ENCODE data around the gene AGBL4. TPM values are rescaled to one million over a fixed set of nuclear protein-coding genes. Genes with fewer than 3 reads are reported as not detected.
"Not testable (repeated sequence)": the region's sequence is repeated elsewhere in the genome, so short reads cannot be mapped to it uniquely, and the experiment has no call there.

Gene AGBL4
- total RNA-seq, 1 donor from 2014 or later = not detected

DNA sequence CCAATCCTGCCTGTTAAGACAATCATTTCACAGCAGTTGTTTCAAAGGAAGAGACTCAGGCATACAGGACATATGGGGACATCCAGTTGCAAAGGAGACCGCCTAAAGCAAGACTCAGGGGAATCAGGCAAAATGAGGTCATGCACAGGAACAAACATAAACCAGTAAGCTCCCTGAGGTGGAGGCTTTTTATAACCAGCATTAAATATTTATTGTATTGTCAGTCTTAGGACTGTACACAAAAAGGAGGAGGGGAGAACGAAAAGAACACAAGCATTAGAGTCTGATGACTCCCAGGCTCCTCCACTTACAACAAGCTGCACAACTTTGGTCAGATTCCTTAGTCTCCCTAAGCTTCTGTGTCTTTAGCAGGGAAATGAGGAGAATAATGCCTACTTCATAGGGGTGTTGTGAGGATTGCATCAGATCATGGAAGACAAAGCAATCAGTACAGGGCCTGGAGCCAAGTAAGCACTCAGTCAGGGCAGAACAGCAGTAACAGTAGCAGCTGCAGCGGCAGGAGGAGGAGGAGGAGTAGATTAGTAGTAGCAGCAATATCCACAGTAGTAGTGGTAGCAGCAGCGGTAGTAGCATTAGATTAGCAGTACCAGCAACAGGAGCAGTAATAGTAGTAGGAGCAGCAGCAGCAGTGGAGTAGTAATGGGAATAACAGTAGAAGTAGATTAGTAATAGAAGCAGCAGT is 1497.6 kb downstream of the AGBL4 start:
- Mint-ChIP-seq H3K4me3 (ENCODE audit: unreplicated experiment) (no peak overlapping the region), H3K9me3 (ENCODE audit: unreplicated experiment) (no peaks in the 10 kb centered on the region), H3K36me3 (ENCODE audit: unreplicated experiment) (no peaks in the 10 kb centered on the region), H3K4me1 (ENCODE audit: unreplicated experiment) (no peaks in the 10 kb centered on the region), H3K27ac (ENCODE audit: unreplicated experiment) (no peak overlapping the region), H3K27me3 (ENCODE audit: unreplicated experiment) (peaks cover 4% of the 10 kb centered on the region)
- TF ChIP-seq, protein P1, sequence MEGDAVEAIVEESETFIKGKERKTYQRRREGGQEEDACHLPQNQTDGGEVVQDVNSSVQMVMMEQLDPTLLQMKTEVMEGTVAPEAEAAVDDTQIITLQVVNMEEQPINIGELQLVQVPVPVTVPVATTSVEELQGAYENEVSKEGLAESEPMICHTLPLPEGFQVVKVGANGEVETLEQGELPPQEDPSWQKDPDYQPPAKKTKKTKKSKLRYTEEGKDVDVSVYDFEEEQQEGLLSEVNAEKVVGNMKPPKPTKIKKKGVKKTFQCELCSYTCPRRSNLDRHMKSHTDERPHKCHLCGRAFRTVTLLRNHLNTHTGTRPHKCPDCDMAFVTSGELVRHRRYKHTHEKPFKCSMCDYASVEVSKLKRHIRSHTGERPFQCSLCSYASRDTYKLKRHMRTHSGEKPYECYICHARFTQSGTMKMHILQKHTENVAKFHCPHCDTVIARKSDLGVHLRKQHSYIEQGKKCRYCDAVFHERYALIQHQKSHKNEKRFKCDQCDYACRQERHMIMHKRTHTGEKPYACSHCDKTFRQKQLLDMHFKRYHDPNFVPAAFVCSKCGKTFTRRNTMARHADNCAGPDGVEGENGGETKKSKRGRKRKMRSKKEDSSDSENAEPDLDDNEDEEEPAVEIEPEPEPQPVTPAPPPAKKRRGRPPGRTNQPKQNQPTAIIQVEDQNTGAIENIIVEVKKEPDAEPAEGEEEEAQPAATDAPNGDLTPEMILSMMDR (IDR thresholded peaks at IDR 0.05) = no peak
- no peak for DNase-seq (ENCODE audit: extremely low spot score, unreplicated experiment)

- H3K27me3 Mint-ChIP-seq (ENCODE audit: unreplicated experiment) = peaks cover 4% of the 10 kb centered on the region
- H3K27ac Mint-ChIP-seq (ENCODE audit: unreplicated experiment) = no peak overlapping the region
- no peak overlapping the region for H3K4me3 Mint-ChIP-seq (ENCODE audit: unreplicated experiment)
- TF ChIP-seq, protein P1 (IDR thresholded peaks at IDR 0.05) = no peak
- H3K36me3 Mint-ChIP-seq (ENCODE audit: unreplicated experiment) = no peaks in the 10 kb centered on the region
- no peaks in the 10 kb centered on the region for H3K9me3 Mint-ChIP-seq (ENCODE audit: unreplicated experiment)
- DNase-seq (ENCODE audit: extremely low spot score, unreplicated experiment) = no peak
- no peaks in the 10 kb centered on the region for H3K4me1 Mint-ChIP-seq (ENCODE audit: unreplicated experiment)
Measured at GRCh38 chr1:48524892-48525467, 1498.8 kb downstream of the AGBL4 start.

DNA sequence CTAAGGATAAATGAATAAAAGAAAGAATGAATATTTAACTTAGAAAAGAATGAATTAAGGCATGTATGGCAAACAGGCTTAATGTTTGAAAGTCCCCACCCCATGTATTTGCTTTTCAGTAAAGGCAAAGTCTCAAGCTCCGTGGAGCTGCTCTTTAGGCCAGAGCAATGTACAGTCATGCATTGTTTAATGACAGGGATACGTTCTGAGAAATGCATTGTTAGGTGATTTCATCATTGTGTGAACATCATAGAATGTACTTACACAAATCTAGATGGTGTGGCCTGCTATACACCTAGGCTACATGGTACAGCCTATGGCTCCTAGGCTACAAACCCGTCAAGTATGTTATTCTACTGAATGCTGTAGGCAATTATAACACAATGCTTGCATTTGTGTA is 1500.2 kb downstream of the AGBL4 start:
- H3K27me3 Mint-ChIP-seq (ENCODE audit: unreplicated experiment) = peaks cover 4% of the 10 kb centered on the region
- no peaks in the 10 kb centered on the region for H3K4me1 Mint-ChIP-seq (ENCODE audit: unreplicated experiment)

DNA sequence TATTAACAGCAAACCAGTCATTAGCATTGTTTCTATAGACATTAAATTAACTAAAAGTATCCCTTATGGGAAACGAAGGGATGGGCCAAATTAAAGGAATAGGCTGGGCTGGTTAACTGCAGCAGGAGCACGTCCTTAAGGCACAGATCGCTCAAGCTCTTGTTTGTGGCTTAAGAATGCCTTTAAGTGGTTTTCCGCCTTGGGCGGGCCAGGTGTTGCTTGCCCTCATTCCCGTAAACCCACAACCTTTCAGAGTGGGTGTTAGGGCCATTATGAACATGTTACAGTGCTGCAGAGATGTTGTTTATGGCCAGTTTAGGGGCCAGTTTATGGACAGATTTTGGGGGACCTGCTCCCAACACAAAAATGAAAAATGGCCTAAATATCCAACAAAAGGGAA is 1503.9 kb downstream of the AGBL4 start:
- not testable (repeated sequence) for H3K4me1 Mint-ChIP-seq (ENCODE audit: unreplicated experiment); H3K27me3 Mint-ChIP-seq (ENCODE audit: unreplicated experiment); H3K27ac Mint-ChIP-seq (ENCODE audit: unreplicated experiment); DNase-seq (ENCODE audit: extremely low spot score, unreplicated experiment); H3K36me3 Mint-ChIP-seq (ENCODE audit: unreplicated experiment); H3K9me3 Mint-ChIP-seq (ENCODE audit: unreplicated experiment); H3K4me3 Mint-ChIP-seq (ENCODE audit: unreplicated experiment)

More for the DNA sequence above, 1500.2 kb downstream of the AGBL4 start:
- Mint-ChIP-seq H3K36me3 (ENCODE audit: unreplicated experiment) (no peaks in the 10 kb centered on the region), H3K9me3 (ENCODE audit: unreplicated experiment) (no peaks in the 10 kb centered on the region), H3K27ac (ENCODE audit: unreplicated experiment) (no peak overlapping the region), H3K4me3 (ENCODE audit: unreplicated experiment) (no peak overlapping the region)
- TF ChIP-seq, protein P1 (IDR thresholded peaks at IDR 0.05) = no peak
- DNase-seq (ENCODE audit: extremely low spot score, unreplicated experiment) = no peak

DNA sequence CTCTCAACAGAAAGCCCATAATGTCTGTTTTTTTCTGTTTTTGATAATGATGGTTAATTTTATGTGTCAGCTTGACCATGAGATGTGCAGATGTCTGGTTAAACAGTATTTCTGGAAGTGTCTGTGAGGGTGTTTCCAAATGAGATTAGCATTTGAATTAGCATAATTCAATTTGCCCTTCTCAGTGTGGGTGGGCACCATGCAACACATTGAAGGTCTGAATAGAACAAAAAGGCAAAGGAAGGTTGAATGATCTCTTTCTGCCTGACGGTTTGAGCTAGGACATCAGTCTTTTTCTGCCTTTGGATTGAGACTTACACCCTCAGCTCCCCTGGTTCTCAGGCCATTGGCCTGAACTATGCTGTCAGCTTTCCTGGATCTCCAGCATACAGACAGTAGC is 1516.9 kb downstream of the AGBL4 start:
- Mint-ChIP-seq H3K9me3 (ENCODE audit: unreplicated experiment) (no peaks in the 10 kb centered on the region), H3K27me3 (ENCODE audit: unreplicated experiment) (peaks cover 12% of the 10 kb centered on the region), H3K27ac (ENCODE audit: unreplicated experiment) (no peak overlapping the region), H3K4me1 (ENCODE audit: unreplicated experiment) (no peaks in the 10 kb centered on the region), H3K4me3 (ENCODE audit: unreplicated experiment) (no peak overlapping the region), H3K36me3 (ENCODE audit: unreplicated experiment) (no peaks in the 10 kb centered on the region)
- no peak for DNase-seq (ENCODE audit: extremely low spot score, unreplicated experiment)
- TF ChIP-seq, protein P1 (IDR thresholded peaks at IDR 0.05) = no peak

All from osteocyte (in vitro differentiated cells).